Fibroblast of lung (primary cell): ENCODE results near the gene MOAP1.

Experiments used
- CTCF ChIP-seq, 2 donors: IDR thresholded peaks in 1 of 2; conservative IDR thresholded peaks in 1 of 2; 1 replicate in 1 of 2; 2 replicates in 1 of 2; pipeline ENCODE4 v1.5.1; 2011 to 2012; ENCODE audit warnings: low read length in 2 of 2, control low read depth in 1 of 2, inconsistent platforms in 1 of 2, low read depth in 1 of 2, mild to moderate bottlenecking in 1 of 2
- EZH2 ChIP-seq: IDR thresholded peaks from 2 replicates; pipeline ENCODE4 v1.5.1; 2012; ENCODE audit warnings: low read length, control low read depth, mild to moderate bottlenecking; ENCODE audit errors: missing control alignments

- TF ChIP-seq CTCF (conservative IDR thresholded peaks at IDR 0.05 in 1 of 2, IDR thresholded peaks at IDR 0.05 in 1 of 2; ENCODE audit: low read depth in 1 of 2, low read length in 2 of 2): no peak
- no peak for TF ChIP-seq EZH2
These were observed 29.9 kb upstream of the MOAP1 start for GRCh38 chr14:93214598-93214997.
